Suppressor macrophage treated with lipopolysaccharide for 4 hours (primary cell): Measurements from ENCODE around the gene CCL3.
"Not testable (repeated sequence)": the region's sequence is repeated elsewhere in the genome, so short reads cannot be mapped to it uniquely, and the experiment has no call there.

ENCODE experiments used
- DNase-seq: peaks from one replicate; pipeline ENCODE4 v3.0.0-alpha.2; 2020

CCL3 gene

DNA sequence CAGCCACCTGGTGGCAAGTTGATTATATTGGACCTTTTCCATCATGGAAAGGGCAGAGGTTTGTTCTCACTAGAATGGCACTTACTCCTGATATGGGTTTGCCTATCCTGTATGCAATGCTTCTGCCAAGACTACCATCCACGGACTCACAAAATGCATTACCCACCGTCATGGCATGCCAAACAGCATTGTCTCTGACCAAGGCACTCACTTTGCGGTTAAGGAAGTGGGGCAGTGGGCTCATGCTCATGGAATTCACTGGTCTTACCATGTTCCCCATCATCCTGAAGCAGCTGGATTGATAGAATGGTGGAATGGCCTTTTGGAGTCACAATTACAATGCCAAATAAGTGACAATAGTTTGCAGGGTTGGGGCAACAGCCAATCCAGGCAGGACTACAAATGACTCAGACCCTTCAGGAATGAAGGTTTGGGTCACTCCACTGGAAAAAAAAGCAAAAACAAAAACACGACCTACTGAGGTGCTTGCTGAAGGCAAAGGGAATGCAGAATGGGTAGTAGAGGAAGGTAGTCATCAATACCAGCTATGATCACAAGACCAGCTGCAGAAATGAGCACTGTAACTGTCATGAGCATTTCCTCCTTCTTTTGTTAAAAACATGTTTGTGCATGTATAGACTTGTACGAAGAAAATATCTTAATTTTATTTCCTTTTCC lies 25.2 kb upstream of the CCL3 start:
- not testable (repeated sequence) for DNase-seq

- not testable (repeated sequence) for DNase-seq
Observed at GRCh38 chr17:36113131-36113530, 23.2 kb upstream of the CCL3 start.

DNA sequence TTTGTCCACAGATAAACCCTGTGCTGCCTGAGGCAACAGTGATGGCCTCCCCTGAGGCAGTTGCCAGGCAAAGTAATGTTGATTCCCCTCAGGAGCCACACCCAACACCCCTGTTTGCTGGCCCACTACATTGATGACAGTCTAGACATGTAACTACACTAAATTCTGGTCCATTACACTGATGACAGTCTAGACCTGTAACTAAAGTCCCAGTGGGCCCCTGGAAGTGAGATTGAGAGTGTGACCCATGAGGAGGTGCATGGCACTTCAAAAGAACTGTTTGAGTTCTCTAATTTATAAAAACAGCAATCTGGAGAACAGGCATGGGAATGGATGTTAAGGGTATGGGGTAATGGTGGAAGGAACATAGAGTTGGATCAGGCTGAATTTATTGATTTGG lies 22.6 kb upstream of the CCL3 start:
- no peak for DNase-seq

DNA sequence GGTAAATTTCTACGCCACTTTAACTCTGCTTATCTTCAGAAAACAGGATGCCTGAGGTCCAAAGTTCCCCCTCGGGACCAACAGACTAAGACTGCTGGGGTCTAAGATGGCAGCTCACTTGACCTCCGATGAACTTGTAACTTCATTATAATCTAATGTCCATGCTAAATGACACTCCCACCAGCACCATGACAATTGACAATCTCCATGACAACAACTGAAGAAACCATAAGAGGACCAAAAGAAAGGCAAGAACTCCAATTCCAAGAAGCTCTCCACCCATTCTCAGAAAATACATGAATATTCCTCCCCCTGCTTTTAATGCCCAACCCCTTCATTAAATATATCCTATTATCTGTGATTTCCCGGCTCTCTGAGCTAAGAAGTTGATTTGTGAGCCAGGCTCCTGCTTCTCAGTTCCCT lies 21.1 kb upstream of the CCL3 start:
- no peak for DNase-seq

DNA sequence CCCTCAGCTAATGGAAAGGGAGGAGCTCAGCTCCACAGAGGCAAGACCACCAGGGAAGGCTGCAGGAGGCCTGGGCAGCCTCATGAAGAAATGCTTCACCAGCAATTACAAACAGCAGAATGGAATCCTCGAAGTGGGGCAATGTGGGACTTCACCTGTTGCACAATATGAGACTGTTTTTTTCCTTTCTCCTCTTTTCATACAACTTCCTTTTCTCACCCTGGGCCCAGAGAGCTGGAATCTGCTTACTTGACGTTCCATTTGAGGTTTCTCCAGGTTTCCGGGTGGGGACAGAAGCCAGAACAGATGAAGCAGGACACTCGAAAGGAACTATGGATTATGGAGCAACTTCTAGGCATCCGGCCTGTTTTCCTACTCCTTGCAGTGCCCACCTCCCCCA lies 18.3 kb upstream of the CCL3 start:
- DNase-seq: peak; percentile 76

GRCh38 chr17:36107660-36108059 lies 17.7 kb upstream of the CCL3 start:
- no peak for DNase-seq

DNA sequence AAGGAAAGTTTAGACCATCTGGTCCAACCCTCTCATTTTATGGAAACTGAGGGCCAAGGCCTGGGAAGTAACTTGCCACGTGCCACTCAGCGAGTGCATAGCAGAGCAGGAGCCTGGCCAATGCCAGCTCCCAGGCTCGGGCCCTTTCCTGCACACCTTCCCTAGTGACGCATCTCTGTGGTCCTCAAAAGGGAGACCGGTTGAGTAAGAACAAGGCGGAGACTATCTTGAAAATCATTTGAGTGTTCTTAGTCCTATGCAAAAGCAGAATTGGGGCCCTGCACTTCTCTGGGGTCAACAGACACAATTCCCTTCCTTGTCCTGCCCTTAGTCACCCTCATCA lies 16.5 kb upstream of the CCL3 start:
- DNase-seq: peak; percentile 37

GRCh38 chr17:36105781-36106492 lies 16.0 kb upstream of the CCL3 start:
- DNase-seq: peak; percentile 68

DNA sequence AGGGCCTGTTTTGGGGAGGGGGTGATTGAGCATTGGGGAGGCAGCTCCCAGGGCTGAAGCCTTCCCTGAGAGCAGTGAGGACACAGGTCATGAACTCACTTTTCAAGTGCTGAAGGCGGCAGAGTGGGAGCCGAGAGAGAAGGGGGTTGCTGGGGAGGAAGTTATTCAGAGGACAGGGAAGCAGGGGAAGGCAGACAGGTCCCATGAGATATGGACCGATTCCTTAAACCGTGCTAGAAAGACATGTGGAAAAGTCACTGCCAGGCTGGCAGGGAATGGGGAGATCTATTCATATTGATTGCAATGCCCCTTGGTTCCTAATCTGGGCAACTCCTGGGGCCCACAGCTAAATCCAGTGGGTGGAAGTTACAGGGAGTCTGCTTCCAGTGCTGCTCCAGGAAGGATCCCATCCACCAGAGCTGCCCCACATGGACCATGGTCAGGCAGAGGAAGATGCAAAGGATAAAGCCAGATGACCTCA lies 14.8 kb upstream of the CCL3 start:
- peak; percentile 66 for DNase-seq

DNA sequence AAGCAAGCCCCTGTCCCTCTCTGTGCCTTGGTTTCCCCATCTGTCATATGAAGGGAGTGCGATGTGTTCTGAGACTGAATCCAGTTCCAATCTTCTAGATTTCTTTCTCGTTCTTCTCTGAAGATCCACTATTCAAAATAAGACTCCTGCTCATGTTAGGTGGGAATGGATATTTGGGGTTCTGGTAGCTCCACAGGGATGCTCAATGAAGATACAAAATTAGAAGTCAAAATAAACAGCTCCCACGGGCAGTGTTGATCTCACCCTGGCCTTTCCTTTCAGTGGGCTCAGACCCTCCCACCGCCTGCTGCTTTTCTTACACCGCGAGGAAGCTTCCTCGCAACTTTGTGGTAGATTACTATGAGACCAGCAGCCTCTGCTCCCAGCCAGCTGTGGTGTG lies 14.3 kb upstream of the CCL3 start:
- DNase-seq: not testable (repeated sequence)

GRCh38 chr17:36103401-36103975 lies 13.5 kb upstream of the CCL3 start, which contains the start of gene CCL4:
CCL4 (plus strand) TSS chr17:36103827; CDS start chr17:36103906, 79 bp downstream.
- peak; percentile 88 for DNase-seq

GRCh38 chr17:36099004-36099403 lies 9.1 kb upstream of the CCL3 start:
- DNase-seq: not testable (repeated sequence)

DNA sequence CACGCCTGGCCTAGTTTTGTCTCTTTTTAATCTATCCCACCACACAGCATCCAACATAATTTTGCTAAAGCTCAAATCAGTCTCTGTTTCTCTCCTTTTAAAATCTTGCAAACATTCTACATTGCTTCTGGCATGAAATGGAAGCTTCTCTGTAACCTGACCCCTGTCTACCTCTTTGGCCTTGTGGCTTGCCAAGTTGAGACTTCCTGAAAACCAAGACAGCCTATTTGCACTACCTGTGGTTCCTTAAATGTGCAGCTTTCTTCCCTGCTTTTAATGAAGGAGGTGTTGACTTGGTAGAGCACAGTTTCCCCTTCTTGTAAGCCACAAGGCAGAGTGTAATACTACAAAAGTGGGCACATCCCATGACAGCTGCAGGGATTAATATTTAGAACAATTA lies 6.0 kb upstream of the CCL3 start:
- no peak for DNase-seq

DNA sequence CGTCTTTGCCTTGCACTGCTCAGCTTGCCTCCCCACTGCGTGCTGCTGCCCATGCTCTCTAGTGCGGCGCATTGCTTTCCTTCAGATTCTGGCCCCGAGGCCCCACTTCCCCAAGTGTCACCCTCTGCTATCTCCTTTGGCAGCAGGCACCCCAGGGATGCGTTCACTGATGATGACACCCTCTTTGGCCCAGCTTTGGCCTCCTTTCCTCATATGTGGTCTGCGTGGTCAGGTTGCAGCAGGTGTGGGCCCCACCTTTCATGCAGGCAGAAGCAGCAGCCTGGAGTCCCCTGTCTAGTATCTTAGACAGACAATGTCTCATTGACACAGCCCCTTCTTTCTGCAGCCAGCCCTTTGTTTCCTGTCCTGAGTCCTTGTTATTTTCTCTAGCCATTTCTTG lies 4.8 kb upstream of the CCL3 start:
- DNase-seq: no peak

GRCh38 chr17:36094232-36094631 lies 4.3 kb upstream of the CCL3 start:
- no peak for DNase-seq

- DNase-seq: not testable (repeated sequence)
Observed at GRCh38 chr17:36092715-36093114, 2.8 kb upstream of the CCL3 start.

GRCh38 chr17:36092230-36092629 lies 2.3 kb upstream of the CCL3 start:
- peak; percentile 87 for DNase-seq

DNA sequence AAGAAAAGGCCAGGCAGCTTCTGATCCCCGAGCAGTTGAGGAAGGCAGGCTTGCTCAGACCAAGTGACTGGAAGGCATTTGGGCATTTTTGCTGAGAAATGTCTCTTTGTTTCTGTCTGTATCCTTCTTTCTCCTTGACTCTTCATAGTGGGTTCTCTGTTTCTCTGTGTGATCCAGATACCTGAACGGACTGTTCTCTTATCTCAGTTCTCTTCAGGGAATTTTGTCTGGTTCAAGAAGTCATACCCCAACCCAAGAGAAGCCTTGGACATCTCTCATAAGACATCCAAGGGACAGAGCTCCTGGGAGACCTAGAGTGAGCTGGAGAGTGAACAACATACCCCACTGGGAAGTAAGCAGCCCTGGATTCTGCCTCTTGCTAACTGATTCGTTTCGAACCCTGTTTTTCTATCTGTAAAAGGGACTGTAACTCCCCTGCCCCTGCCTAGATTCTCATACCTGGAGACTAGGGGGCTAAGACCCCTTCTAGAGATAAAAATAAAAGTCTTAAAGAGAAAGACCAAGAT lies 541 bp downstream of the CCL3 start:
- DNase-seq: no peak

DNA sequence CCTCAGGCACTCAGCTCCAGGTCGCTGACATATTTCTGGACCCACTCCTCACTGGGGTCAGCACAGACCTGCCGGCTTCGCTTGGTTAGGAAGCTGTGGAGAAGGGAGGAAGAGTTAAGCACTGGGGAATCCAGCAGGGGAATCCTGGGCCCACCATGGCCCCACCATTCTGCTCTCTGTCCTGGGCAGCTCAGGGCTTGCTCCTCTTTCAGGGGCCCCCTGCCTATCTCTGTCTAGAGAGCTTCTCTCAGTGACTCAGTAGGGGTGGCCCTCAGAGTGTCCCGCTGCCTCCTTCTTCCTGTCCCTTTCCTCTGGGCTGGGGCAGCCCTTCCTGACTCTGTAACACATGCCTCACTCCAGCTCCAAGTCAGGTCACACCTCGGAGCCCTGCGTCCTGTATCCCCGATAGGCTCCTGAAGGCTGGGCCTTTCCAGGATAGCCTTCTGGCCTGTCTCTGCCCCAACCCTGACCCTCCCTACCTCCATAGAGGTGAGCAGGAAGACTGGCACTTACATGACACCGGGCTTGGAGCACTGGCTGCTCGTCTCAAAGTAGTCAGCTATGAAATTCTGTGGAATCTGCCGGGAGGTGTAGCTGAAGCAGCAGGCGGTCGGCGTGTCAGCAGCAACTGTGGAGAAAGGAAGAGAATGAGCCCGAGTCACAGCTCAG lies 1.1 kb downstream of the CCL3 start:
- peak; percentile 75 for DNase-seq

GRCh38 chr17:36087897-36088572 lies 1.9 kb downstream of the CCL3 start:
- DNase-seq: peak; percentile 69

DNA sequence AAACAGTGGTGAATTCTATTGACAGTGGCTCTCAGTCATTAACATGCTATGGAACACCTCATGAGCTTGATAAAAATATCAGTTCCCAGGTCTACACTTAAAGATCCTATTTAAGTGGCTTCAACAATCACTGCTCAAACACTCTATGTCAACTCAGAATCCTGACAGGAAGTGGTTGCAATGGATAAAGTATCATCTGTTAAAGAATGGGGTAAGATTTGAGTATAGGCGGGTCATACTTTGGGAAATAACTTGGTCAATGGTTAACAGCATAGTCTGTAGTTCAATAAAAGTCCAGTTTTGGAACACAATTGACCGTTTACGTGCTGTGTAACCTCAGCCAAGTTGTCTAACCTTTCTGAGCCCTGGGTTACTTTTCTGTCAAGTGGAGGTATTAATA lies 2.5 kb downstream of the CCL3 start:
- not testable (repeated sequence) for DNase-seq

DNA sequence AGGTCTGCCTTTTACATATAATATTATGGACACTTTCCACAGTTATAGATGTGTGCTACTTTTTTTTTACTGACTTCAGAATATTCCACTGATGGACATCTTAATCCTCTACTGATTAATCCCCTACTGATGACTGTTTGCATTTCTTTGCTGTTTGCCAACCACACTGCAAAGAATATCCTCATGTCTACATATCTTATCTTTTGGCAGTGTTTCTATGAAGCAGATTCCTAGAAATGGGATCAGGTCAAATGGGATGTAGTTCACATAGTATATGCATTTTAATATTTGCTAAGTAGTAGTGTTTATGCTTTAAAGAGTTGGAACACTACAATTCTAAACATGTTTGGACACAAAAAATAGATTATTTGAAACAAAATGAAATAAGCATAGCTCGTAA lies 3.2 kb downstream of the CCL3 start:
- no peak for DNase-seq

GRCh38 chr17:36085765-36086164 lies 4.2 kb downstream of the CCL3 start:
- peak; percentile 86 for DNase-seq
